ENCODE results near the gene C4B.
"Not testable (repeated sequence)": the region's sequence is repeated elsewhere in the genome, so short reads cannot be mapped to it uniquely, and the experiment has no call there.

Gene C4B

GRCh38 chr6:32014547-32014946, at the start of gene C4B:
TSS of gene C4B (plus strand) at chr6:32014795. CDS start at chr6:32014846, 51 bp downstream.
- not testable (repeated sequence) for DNase-seq

GRCh38 chr6:31965700-31966099, 48.9 kb upstream of the C4B start:
- no peak for DNase-seq

- no peak for DNase-seq
Observed at GRCh38 chr6:31966506-31966905, 48.1 kb upstream of the C4B start.

- DNase-seq: no peak
Observed at GRCh38 chr6:31966997-31967925, 47.3 kb upstream of the C4B start.

GRCh38 chr6:31967926-31968320, 46.7 kb upstream of the C4B start:
- DNase-seq: no peak

GRCh38 chr6:31968326-31968725, 46.3 kb upstream of the C4B start:
- DNase-seq: no peak

- DNase-seq: no peak
Observed at GRCh38 chr6:31968791-31969711, 45.5 kb upstream of the C4B start.

GRCh38 chr6:31969712-31970603, 44.6 kb upstream of the C4B start:
- no peak for DNase-seq

- DNase-seq: no peak
Observed at GRCh38 chr6:31970604-31971271, 43.9 kb upstream of the C4B start.

GRCh38 chr6:31971279-31971992, 43.2 kb upstream of the C4B start:
- DNase-seq: peak in 1 of 14 donors; percentile 48

- DNase-seq: peak; percentile 74 to 99 (median 97)
Observed at GRCh38 chr6:31971993-31972708, 42.4 kb upstream of the C4B start, which contains the start of gene DXO. TSS of gene DXO (minus strand) at chr6:31972138. CDS start at chr6:31971675, 463 bp downstream.

- peak in 1 of 14 donors; percentile 52 for DNase-seq
Observed at GRCh38 chr6:31972709-31973350, 41.8 kb upstream of the C4B start.

GRCh38 chr6:31976065-31976464, 38.5 kb upstream of the C4B start:
- DNase-seq: not testable (repeated sequence)

- no peak for DNase-seq
Observed at GRCh38 chr6:31977816-31978431, 36.7 kb upstream of the C4B start.

GRCh38 chr6:31978831-31979230, 35.8 kb upstream of the C4B start:
- no peak for DNase-seq

GRCh38 chr6:31979238-31979898, 35.2 kb upstream of the C4B start:
- DNase-seq: no peak

- DNase-seq: not testable (repeated sequence)
Observed at GRCh38 chr6:31980195-31980876, 34.3 kb upstream of the C4B start.

- not testable (repeated sequence) for DNase-seq
Observed at GRCh38 chr6:31980998-31981397, 33.6 kb upstream of the C4B start.

All from C1 segment of cervical spinal cord (tissue), 14 donors.